Thoracic aorta (tissue), 2 donors: ENCODE results near the gene RAB35. TPM values are rescaled to one million over a fixed set of nuclear protein-coding genes. Genes with fewer than 3 reads are reported as not detected.
"Not testable (repeated sequence)": the region's sequence is repeated elsewhere in the genome, so short reads cannot be mapped to it uniquely, and the experiment has no call there.

Experiments used
- ATAC-seq: fragments of 150-250 bp; one replicate; pipeline ENCODE4 v1.8.0; 2017; ENCODE audit warnings: low read depth; ENCODE audit not compliant: insufficient number of reproducible peaks, low FRiP score
- DNase-seq: peaks from one replicate; pipeline ENCODE4 v3.0.0-alpha.2; 2020; ENCODE audit warnings: low spot score
- H3K27ac ChIP-seq, 2 donors: fragments of 200-600 bp; sonication (generic); 1 replicate in 1 of 2; 2 replicates in 1 of 2; pipeline ENCODE4 v1.5.1; 2016; ENCODE audit warnings: mild to moderate bottlenecking in 2 of 2, moderate library complexity in 2 of 2
- H3K27me3 ChIP-seq: fragments of 200-600 bp; sonication (generic); replicated peaks from 2 replicates; pipeline ENCODE4 v1.6.0; 2016; ENCODE audit warnings: mild to moderate bottlenecking; ENCODE audit not compliant: insufficient read depth
- H3K36me3 ChIP-seq: fragments of 200-600 bp; sonication (generic); one replicate; pipeline ENCODE4 v1.5.1; 2016
- H3K4me1 ChIP-seq, 2 donors: fragments of 200-600 bp; sonication (generic); 1 replicate in 1 of 2; 2 replicates in 1 of 2; pipeline versions ENCODE4 v1.5.1 to v1.6.0; 2016; ENCODE audit warnings: low read depth in 2 of 2, mild to moderate bottlenecking in 1 of 2; ENCODE audit not compliant: control insufficient read depth in 1 of 2
- H3K4me3 ChIP-seq: fragments of 200-600 bp; sonication (generic); 2 replicates; pipeline ENCODE4 v1.5.1; 2016; ENCODE audit warnings: mild to moderate bottlenecking
- H3K9me3 ChIP-seq: fragments of 200-600 bp; sonication (generic); 2 replicates; pipeline ENCODE4 v1.5.1; 2016
- total RNA-seq, 2 donors: library from RNA; depleted of rRNA; stranded (reverse); fragments of >200 nt; gene quantifications; one replicate each; pipeline versions ENCODE4 v1.1.0 to v1.2.3, GENCODE V29; 2016
- TF ChIP-seq, protein P1 (sequence below): fragments of 200-600 bp; sonication (generic); IDR thresholded peaks from one replicate; pipeline ENCODE4 v1.5.1; 2019; ENCODE audit warnings: antibody characterized with exemption

Gene RAB35
- total RNA-seq, 2 donors from 2014 or later, result 23.2 to 30.3 TPM

- H3K27me3 ChIP-seq, result no peaks in the 10 kb centered on the region
- H3K4me3 ChIP-seq, result no peak overlapping the region
- no peaks in the 10 kb centered on the region for H3K9me3 ChIP-seq
- H3K4me1 ChIP-seq, result no peaks in the 10 kb centered on the region
- no peak overlapping the region for H3K27ac ChIP-seq
- TF ChIP-seq, protein P1, sequence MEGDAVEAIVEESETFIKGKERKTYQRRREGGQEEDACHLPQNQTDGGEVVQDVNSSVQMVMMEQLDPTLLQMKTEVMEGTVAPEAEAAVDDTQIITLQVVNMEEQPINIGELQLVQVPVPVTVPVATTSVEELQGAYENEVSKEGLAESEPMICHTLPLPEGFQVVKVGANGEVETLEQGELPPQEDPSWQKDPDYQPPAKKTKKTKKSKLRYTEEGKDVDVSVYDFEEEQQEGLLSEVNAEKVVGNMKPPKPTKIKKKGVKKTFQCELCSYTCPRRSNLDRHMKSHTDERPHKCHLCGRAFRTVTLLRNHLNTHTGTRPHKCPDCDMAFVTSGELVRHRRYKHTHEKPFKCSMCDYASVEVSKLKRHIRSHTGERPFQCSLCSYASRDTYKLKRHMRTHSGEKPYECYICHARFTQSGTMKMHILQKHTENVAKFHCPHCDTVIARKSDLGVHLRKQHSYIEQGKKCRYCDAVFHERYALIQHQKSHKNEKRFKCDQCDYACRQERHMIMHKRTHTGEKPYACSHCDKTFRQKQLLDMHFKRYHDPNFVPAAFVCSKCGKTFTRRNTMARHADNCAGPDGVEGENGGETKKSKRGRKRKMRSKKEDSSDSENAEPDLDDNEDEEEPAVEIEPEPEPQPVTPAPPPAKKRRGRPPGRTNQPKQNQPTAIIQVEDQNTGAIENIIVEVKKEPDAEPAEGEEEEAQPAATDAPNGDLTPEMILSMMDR, result no peak
- H3K36me3 ChIP-seq, result no peaks in the 10 kb centered on the region
- DNase-seq (no peak), ATAC-seq (no peak)
These were observed 62.3 kb downstream of the RAB35 start for GRCh38 chr12:120054293-120054692.

GRCh38 chr12:120051535-120051934 lies 65.0 kb downstream of the RAB35 start:
- TF ChIP-seq, protein P1, result no peak
- DNase-seq (no peak), ATAC-seq (no peak)
- H3K36me3 ChIP-seq, result no peaks in the 10 kb centered on the region
- H3K27me3 ChIP-seq, result no peaks in the 10 kb centered on the region
- H3K4me3 ChIP-seq, result no peak overlapping the region
- H3K9me3 ChIP-seq, result no peaks in the 10 kb centered on the region
- H3K27ac ChIP-seq, result no peak overlapping the region
- no peaks in the 10 kb centered on the region for H3K4me1 ChIP-seq

- DNase-seq, result no peak
- TF ChIP-seq, protein P1, result no peak
- Histone ChIP-seq H3K9me3 (no peaks in the 10 kb centered on the region), H3K27me3 (no peaks in the 10 kb centered on the region), H3K27ac (no peak overlapping the region), H3K4me1 (no peaks in the 10 kb centered on the region), H3K36me3 (no peaks in the 10 kb centered on the region), H3K4me3 (no peak overlapping the region)
- no peak for ATAC-seq
These were observed 67.1 kb downstream of the RAB35 start for GRCh38 chr12:120049426-120049825.

GRCh38 chr12:120048263-120048662 lies 68.3 kb downstream of the RAB35 start:
- Histone ChIP-seq H3K9me3 (no peaks in the 10 kb centered on the region), H3K36me3 (no peaks in the 10 kb centered on the region), H3K27ac (no peak overlapping the region), H3K27me3 (no peaks in the 10 kb centered on the region), H3K4me3 (no peak overlapping the region), H3K4me1 (no peaks in the 10 kb centered on the region)
- DNase-seq, result no peak
- TF ChIP-seq, protein P1, result no peak
- no peak for ATAC-seq

DNA sequence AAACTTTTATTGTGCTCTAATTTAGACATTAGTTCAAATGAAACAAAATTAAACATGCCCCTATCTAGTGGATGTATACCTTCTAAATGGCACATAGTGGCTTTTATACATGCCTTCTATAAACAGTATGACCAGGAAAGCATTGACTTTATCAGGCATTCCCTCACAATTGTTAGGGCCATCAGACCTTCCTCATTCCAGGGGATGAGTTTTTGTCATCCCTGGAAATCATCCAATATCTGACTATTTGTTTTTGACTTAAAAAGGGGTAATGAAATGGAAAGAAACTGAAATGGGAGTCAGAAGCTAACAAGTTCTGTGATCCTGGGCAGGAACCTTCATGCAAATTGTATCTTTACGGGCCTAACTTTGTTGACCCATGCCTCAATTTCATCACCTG lies 69.5 kb downstream of the RAB35 start:
- ATAC-seq, result no peak
- DNase-seq, result no peak
- Histone ChIP-seq H3K4me3 (no peak overlapping the region), H3K4me1 (no peaks in the 10 kb centered on the region), H3K27ac (no peak overlapping the region), H3K9me3 (no peaks in the 10 kb centered on the region), H3K27me3 (no peaks in the 10 kb centered on the region), H3K36me3 (no peaks in the 10 kb centered on the region)
- TF ChIP-seq, protein P1, result no peak

DNA sequence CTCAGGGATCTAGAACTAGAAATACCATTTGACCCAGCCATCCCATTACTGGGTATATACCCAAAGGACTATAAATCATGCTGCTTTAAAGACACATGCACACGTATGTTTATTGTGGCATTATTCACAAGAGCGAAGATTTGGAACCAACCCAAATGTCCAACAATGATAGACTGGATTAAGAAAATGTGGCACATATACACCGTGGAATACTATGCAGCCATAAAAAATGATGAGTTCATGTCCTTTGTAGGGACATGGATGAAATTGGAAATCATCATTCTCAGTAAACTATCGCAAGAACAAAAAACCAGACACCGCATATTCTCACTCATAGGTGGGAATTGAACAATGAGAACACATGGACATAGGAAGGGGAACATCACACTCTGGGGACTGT lies 71.2 kb downstream of the RAB35 start:
- H3K27ac ChIP-seq, result not testable (repeated sequence)

More for the DNA sequence above, 71.2 kb downstream of the RAB35 start:
- H3K4me3 ChIP-seq, H3K4me1 ChIP-seq, H3K36me3 ChIP-seq, ATAC-seq, H3K27me3 ChIP-seq, H3K9me3 ChIP-seq, DNase-seq: not testable (repeated sequence)
